Spinal cord (tissue), 10 donors: Measurements from ENCODE around the gene RAB21. TPM values are rescaled to one million over a fixed set of nuclear protein-coding genes. Genes with fewer than 3 reads are reported as not detected.
"Not testable (repeated sequence)": the region's sequence is repeated elsewhere in the genome, so short reads cannot be mapped to it uniquely, and the experiment has no call there.

Experiments used
- DNase-seq, 6 donors: peaks; one replicate each; pipeline versions ENCODE4 v3.0.0 to v3.0.0-alpha.2; 2013 to 2015; ENCODE audit warnings: low spot score in 6 of 6, low read depth in 4 of 6
- H3K27ac ChIP-seq: one replicate; pipeline ENCODE4 v1.5.1; 2013; ENCODE audit warnings: low read depth, low read length, control low read depth
- H3K27me3 ChIP-seq: one replicate; pipeline ENCODE4 v1.6.1; 2013; ENCODE audit warnings: low read length; ENCODE audit not compliant: control insufficient read depth, insufficient read depth
- H3K36me3 ChIP-seq: one replicate; pipeline ENCODE4 v1.6.1; 2013; ENCODE audit warnings: low read length; ENCODE audit not compliant: control insufficient read depth, insufficient read depth
- H3K4me1 ChIP-seq: one replicate; pipeline ENCODE4 v1.6.1; 2013; ENCODE audit warnings: low read length; ENCODE audit not compliant: control insufficient read depth, insufficient read depth
- H3K4me3 ChIP-seq: one replicate; pipeline ENCODE4 v1.5.1; 2013; ENCODE audit warnings: low read depth, low read length, control low read depth
- H3K9me3 ChIP-seq: one replicate; pipeline ENCODE4 v1.6.1; 2013; ENCODE audit warnings: low read length; ENCODE audit not compliant: control insufficient read depth, insufficient read depth
- WGBS: methylation state at CpG from one replicate; pipeline ENCODE4 v1.1.5; 2013; ENCODE audit warnings: missing lambda C conversion rate; ENCODE audit not compliant: insufficient coverage; 5-methylcytosine and 5-hydroxymethylcytosine counted together
- polyA plus RNA-seq, 2 donors: library from polyadenylated mRNA; unstranded; fragments of 120-200 nt; gene quantifications; one replicate each; pipeline ENCODE4 v1.2.1, GENCODE V29; 2013; ENCODE audit not compliant: insufficient read length in 2 of 2
- total RNA-seq, 2 donors: library from RNA; depleted of rRNA in 1 of 2; stranded (reverse); fragments of 120-200 nt in 1 of 2; fragments of >200 nt in 1 of 2; gene quantifications; one replicate each; pipeline versions ENCODE4 v1.2.3 to v1.2.4, GENCODE V29; 2013 to 2014
- donor health status: healthy.

Gene RAB21
- total and polyA plus RNA-seq, 4 donors: 26.4 to 62.5 (median 51.6) TPM

DNA sequence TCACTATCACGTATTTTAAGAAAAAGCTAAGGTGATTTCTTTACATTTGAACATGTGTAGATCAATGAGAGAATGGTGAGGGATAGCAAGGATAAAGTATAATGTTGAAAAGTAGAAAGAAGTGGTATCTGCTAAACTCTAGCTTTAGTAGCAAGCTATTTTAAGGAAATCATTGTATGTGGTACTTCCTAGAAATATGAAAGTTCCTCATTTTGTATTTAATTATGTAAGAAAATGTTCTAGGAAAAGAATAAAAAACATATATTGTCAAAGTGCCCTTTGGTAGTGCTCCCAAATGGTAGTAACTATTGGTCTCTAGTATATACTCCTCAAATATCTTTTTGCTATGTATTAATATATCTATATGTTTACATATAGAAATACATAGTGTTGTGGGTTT lies 35.7 kb downstream of the RAB21 start:
- DNase-seq: no peak
- H3K4me1 ChIP-seq: no peaks in the 10 kb centered on the region
- H3K36me3 ChIP-seq: peaks cover 8% of the 10 kb centered on the region
- no peak overlapping the region for H3K4me3 ChIP-seq
- no peak overlapping the region for H3K27ac ChIP-seq
- H3K27me3 ChIP-seq: no peaks in the 10 kb centered on the region
- no CpG with 5 or more reads among the region's 1 CpG for WGBS
- no peaks in the 10 kb centered on the region for H3K9me3 ChIP-seq

DNA sequence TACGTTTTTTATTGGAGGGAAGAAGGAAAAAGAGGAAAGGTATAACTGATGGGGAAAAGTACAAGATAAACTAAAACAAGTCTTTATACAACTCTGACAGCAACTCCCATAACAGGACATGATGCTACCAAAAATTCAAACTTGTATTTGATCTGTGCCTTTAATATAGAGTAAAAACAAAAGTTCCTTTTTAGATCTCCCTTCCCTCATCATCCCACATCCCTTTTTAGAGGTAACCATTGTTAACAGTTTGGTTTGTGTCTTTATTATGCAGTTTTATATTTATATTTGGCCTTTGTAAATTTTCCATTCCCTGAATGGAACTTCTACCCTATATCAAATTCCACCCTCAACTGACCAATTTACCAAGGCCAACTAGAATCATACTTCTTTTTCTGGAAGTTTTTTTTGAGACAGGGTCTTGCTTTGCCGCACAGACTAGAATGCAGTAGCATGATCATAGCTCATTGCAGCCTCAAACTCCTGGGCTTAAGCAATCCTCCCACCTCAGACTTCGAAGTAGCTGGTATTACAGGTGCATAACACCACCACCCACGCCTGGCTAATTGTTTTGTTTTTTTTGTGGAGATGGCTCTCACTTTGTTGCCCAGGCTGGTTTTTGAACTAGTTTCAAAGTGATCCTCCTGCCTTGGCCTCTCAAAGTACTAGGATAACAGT lies 36.9 kb downstream of the RAB21 start:
- no CpG with 5 or more reads among the region's 4 CpGs for WGBS
- Histone ChIP-seq H3K4me1 (no peaks in the 10 kb centered on the region), H3K9me3 (no peaks in the 10 kb centered on the region)

GRCh38 chr12:71792599-71792998 lies 37.9 kb downstream of the RAB21 start:
- no peaks in the 10 kb centered on the region for H3K4me1 ChIP-seq
- no peak overlapping the region for H3K27ac ChIP-seq
- no peaks in the 10 kb centered on the region for H3K27me3 ChIP-seq
- H3K4me3 ChIP-seq: no peak overlapping the region
- H3K36me3 ChIP-seq: peaks cover 2% of the 10 kb centered on the region
- no peak for DNase-seq
- no peaks in the 10 kb centered on the region for H3K9me3 ChIP-seq
- WGBS: 100% methylated on average over 1 of the region's 1 CpG

More for the DNA sequence above, 36.9 kb downstream of the RAB21 start:
- no peak overlapping the region for H3K4me3 ChIP-seq
- H3K27ac ChIP-seq: no peak overlapping the region
- peaks cover 3% of the 10 kb centered on the region for H3K36me3 ChIP-seq
- no peaks in the 10 kb centered on the region for H3K27me3 ChIP-seq
- DNase-seq: no peak

DNA sequence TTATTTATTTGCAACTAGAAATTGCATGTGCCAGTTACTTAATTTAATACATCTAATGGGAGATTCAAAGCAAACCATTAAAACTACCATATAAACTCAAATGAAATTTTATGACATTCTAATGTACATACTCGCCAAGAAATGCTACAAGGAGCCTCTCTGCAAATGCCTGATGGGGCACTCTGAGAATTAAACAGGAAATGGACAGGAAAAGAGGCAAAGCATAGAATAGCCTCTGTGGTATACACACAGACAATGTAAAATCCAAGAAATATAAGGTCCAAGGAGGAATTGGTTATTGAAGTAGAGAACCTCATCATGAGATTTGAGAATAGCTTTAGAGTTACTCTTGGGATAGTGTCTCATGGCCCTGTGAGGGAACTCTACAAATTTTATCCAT lies 41.2 kb downstream of the RAB21 start:
- no peak overlapping the region for H3K4me3 ChIP-seq
- no peak for DNase-seq
- no CpG with 5 or more reads among the region's 1 CpG for WGBS

GRCh38 chr12:71797531-71797930 lies 42.9 kb downstream of the RAB21 start:
- no peaks in the 10 kb centered on the region for H3K9me3 ChIP-seq
- no peak overlapping the region for H3K4me3 ChIP-seq
- no peaks in the 10 kb centered on the region for H3K36me3 ChIP-seq
- no CpG with 5 or more reads among the region's 1 CpG for WGBS
- no peaks in the 10 kb centered on the region for H3K4me1 ChIP-seq
- DNase-seq: no peak
- H3K27ac ChIP-seq: no peak overlapping the region
- H3K27me3 ChIP-seq: no peaks in the 10 kb centered on the region

More for the DNA sequence above, 41.2 kb downstream of the RAB21 start:
- no peak overlapping the region for H3K27ac ChIP-seq
- H3K36me3 ChIP-seq: no peaks in the 10 kb centered on the region
- no peaks in the 10 kb centered on the region for H3K9me3 ChIP-seq
- H3K27me3 ChIP-seq: no peaks in the 10 kb centered on the region
- no peaks in the 10 kb centered on the region for H3K4me1 ChIP-seq

- Histone ChIP-seq H3K9me3 (no peaks in the 10 kb centered on the region), H3K36me3 (no peaks in the 10 kb centered on the region), H3K4me1 (no peaks in the 10 kb centered on the region), H3K27ac (no peak overlapping the region), H3K4me3 (no peak overlapping the region), H3K27me3 (no peaks in the 10 kb centered on the region)
- DNase-seq: no peak
Measured at GRCh38 chr12:71799106-71799505, 44.4 kb downstream of the RAB21 start.

GRCh38 chr12:71800177-71800576 lies 45.5 kb downstream of the RAB21 start:
- WGBS: no CpG with 5 or more reads among the region's 3 CpGs
- no peak overlapping the region for H3K27ac ChIP-seq
- no peak for DNase-seq
- no peaks in the 10 kb centered on the region for H3K9me3 ChIP-seq
- no peaks in the 10 kb centered on the region for H3K27me3 ChIP-seq
- H3K4me3 ChIP-seq: no peak overlapping the region
- no peaks in the 10 kb centered on the region for H3K36me3 ChIP-seq
- H3K4me1 ChIP-seq: no peaks in the 10 kb centered on the region

GRCh38 chr12:71804505-71804904 lies 49.8 kb downstream of the RAB21 start:
- no peak for DNase-seq
- H3K27me3 ChIP-seq: no peaks in the 10 kb centered on the region
- no peak overlapping the region for H3K27ac ChIP-seq
- no peak overlapping the region for H3K4me3 ChIP-seq
- H3K9me3 ChIP-seq: no peaks in the 10 kb centered on the region
- 70% methylated on average over 5 of the region's 6 CpGs for WGBS
- no peaks in the 10 kb centered on the region for H3K36me3 ChIP-seq
- H3K4me1 ChIP-seq: no peaks in the 10 kb centered on the region

GRCh38 chr12:71810921-71811320 lies 56.3 kb downstream of the RAB21 start:
- WGBS: no CpG with 5 or more reads among the region's 3 CpGs
- Histone ChIP-seq H3K27me3 (no peaks in the 10 kb centered on the region), H3K4me1 (no peaks in the 10 kb centered on the region), H3K9me3 (no peaks in the 10 kb centered on the region), H3K27ac (no peak overlapping the region), H3K4me3 (no peak overlapping the region), H3K36me3 (no peaks in the 10 kb centered on the region)
- no peak for DNase-seq

DNA sequence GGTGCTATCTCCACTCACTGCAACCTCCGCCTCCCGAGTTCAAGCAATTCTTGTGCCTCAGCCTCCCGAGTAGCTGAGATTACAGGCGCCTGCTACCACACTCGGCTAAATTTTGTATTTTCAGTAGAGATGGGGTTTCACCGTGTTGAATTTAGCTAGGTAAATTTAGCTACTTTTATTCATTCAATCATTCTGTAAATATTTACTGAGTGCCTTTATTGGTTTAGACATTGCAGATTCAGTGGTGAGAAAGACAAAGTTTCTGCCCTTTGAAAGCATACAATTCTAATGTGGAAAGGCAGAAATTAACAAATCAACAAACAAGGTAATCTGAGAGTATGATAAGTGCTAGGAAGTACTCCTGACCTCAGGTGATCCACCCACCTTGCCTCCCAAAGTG lies 60.6 kb downstream of the RAB21 start:
- H3K27me3 ChIP-seq, H3K27ac ChIP-seq, H3K4me1 ChIP-seq, H3K9me3 ChIP-seq, H3K4me3 ChIP-seq, DNase-seq, H3K36me3 ChIP-seq: not testable (repeated sequence)
- no CpG with 5 or more reads among the region's 6 CpGs for WGBS
